Neural cell (in vitro differentiated cells): ENCODE measurements around the gene CDK17.

ENCODE experiments used
- CTCF ChIP-seq: fragments of 450-650 bp; IDR thresholded peaks from 2 replicates; pipeline ENCODE4 v1.5.1; 2014; ENCODE audit warnings: antibody characterized with exemption, mild to moderate bottlenecking, moderate library complexity; ENCODE audit not compliant: poor library complexity, severe bottlenecking
- EP300 ChIP-seq: fragments of 450-650 bp; conservative IDR thresholded peaks from 2 replicates; pipeline ENCODE4 v1.6.1; 2014; ENCODE audit warnings: antibody characterized with exemption, mild to moderate bottlenecking, moderate library complexity; ENCODE audit not compliant: poor library complexity, severe bottlenecking
- EZH2 ChIP-seq: fragments of 200-600, 300-800 bp; shearing (Covaris generic), sonication (generic); IDR thresholded peaks from 2 replicates; pipeline ENCODE4 v1.6.1; 2014; ENCODE audit warnings: antibody characterized with exemption, low read length, borderline replicate concordance, mild to moderate bottlenecking; ENCODE audit not compliant: insufficient read depth, poor library complexity, severe bottlenecking
- POLR2AphosphoS5 ChIP-seq: IDR thresholded peaks from 2 replicates; pipeline ENCODE4 v1.6.1; 2012
- REST ChIP-seq: IDR thresholded peaks from 2 replicates; pipeline ENCODE4 v1.6.1; 2012; ENCODE audit warnings: borderline replicate concordance
- SMC3 ChIP-seq: fragments of 450-650 bp; conservative IDR thresholded peaks from 2 replicates; pipeline ENCODE4 v1.6.1; 2014; ENCODE audit warnings: antibody characterized with exemption, mild to moderate bottlenecking, moderate library complexity; ENCODE audit not compliant: poor library complexity
- TAF1 ChIP-seq: IDR thresholded peaks from 2 replicates; pipeline ENCODE4 v1.6.1; 2012; ENCODE audit warnings: low read depth

GRCh38 chr12:96327346-96327745 is 72.9 kb downstream of the CDK17 start:
- TF ChIP-seq SMC3 (no peak), CTCF (no peak), EP300 (no peak), REST (no peak), EZH2 (no peak), POLR2AphosphoS5 (no peak), TAF1 (no peak)
